ENCODE results near the gene ATP5F1A.

Gene ATP5F1A

DNA sequence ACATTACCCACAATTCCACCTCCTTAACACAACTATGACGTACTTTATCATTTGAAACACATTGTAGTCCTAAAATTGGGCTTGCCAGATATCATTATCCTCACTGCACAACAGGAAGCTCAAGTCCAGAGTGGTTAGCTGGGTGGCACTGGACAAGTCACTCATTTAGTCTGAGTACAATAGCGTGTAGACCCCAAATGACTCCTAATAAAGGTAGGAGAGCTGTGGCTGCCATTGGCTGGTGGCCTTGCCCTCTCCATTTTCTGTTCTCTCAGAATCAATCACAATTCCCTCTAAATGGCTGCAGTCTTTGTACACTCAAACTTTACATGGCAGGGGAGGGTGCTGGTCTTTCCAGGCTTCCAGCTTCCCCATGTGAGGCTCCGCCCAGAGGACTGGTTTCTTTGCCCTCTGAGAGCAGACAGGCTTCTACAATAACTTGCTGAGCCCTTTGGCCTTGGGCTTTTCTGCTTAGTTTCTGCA lies 37.7 kb downstream of the ATP5F1A start:
- DNase-seq: peak; percentile 87 to 95 (median 90)
- peak overlapping the region in 1 of 2 experiments; percentile 63 for H3K27ac ChIP-seq (ENCODE audit: insufficient read depth in 1 of 2, low read depth in 1 of 2, low read length in 2 of 2, poor library complexity in 1 of 2, severe bottlenecking in 2 of 2)

DNA sequence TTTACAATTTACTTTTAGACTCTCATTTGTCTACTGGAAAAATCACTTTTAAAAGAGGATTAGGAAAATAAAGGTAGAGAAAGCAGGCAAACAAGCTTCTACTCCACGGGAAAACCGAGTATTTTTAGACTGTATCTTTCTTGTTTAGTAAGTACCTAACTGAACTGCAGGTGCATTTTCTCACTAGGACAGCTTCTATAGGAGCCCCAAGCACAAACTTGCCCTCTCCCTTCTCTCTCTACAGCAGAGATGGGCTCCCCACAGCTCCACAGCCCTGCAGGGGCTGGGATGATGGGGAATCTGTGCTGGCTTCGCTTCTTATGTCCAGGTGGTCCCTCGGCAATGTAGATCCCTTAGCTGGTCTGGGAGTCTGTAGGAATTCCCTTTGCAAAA lies 42.3 kb downstream of the ATP5F1A start:
- Histone ChIP-seq H3K9me3 (ENCODE audit: control extremely low read depth in 1 of 5, control insufficient read depth in 4 of 5, insufficient read depth in 2 of 5, low read depth in 1 of 5, low read length in 4 of 5) (no peaks in the 10 kb centered on the region), H3K27ac (ENCODE audit: insufficient read depth in 1 of 2, low read depth in 1 of 2, low read length in 2 of 2, poor library complexity in 1 of 2, severe bottlenecking in 2 of 2) (peak overlapping the region; percentile 55 to 80), H3K4me3 (ENCODE audit: control insufficient read depth in 1 of 7, extremely low read depth in 1 of 7, insufficient read depth in 4 of 7, low read depth in 2 of 7, low read length in 6 of 7) (peak overlapping the region in 3 of 7 experiments; percentile 37 to 60 (median 51)), H3K4me1 (ENCODE audit: control extremely low read depth in 1 of 4, control insufficient read depth in 4 of 4, insufficient read depth in 4 of 4, low read length in 3 of 4) (peaks cover 10 to 38% (median 27%) of the 10 kb centered on the region in 4 experiments), H3K27me3 (replicated peaks in 2 of 5; ENCODE audit: control insufficient read depth in 4 of 5, insufficient read depth in 5 of 5, low read length in 4 of 5) (no peaks in the 10 kb centered on the region), H3K36me3 (ENCODE audit: control insufficient read depth in 4 of 4, insufficient read depth in 4 of 4, low read length in 3 of 4) (peaks cover 0 to 3% (median 0%) of the 10 kb centered on the region in 4 experiments)
- CTCF ChIA-PET: interaction anchor here (1.0 to 2.2 kb wide), 7 partner anchors 9 to 27 kb away, joined by 3 to 14 read pairs (median 4); partner anchors contain the start of gene PSTPIP2
- WGBS (ENCODE audit: insufficient coverage): 60% methylated on average over 1 of the region's 4 CpGs
- peak in 1 of 3 donors; percentile 50 for DNase-seq
- POLR2A ChIA-PET: interaction anchor here (1.2 kb wide), 1 partner anchor 41 kb away, joined by 4 read pairs; no protein-coding TSS in a partner anchor

More for the DNA sequence above, 37.7 kb downstream of the ATP5F1A start:
- peaks cover 8 to 28% (median 20%) of the 10 kb centered on the region in 4 experiments for H3K4me1 ChIP-seq (ENCODE audit: control extremely low read depth in 1 of 4, control insufficient read depth in 4 of 4, insufficient read depth in 4 of 4, low read length in 3 of 4)
- WGBS (ENCODE audit: insufficient coverage): 69% methylated on average over 2 of the region's 3 CpGs
- POLR2A ChIA-PET: no interaction called here
- no peaks in the 10 kb centered on the region for H3K9me3 ChIP-seq (ENCODE audit: control extremely low read depth in 1 of 5, control insufficient read depth in 4 of 5, insufficient read depth in 2 of 5, low read depth in 1 of 5, low read length in 4 of 5)
- H3K36me3 ChIP-seq (ENCODE audit: control insufficient read depth in 4 of 4, insufficient read depth in 4 of 4, low read length in 3 of 4): no peaks in the 10 kb centered on the region
- CTCF ChIA-PET: interaction anchor here (0.9 to 2.7 kb wide), 6 partner anchors 8 to 47 kb away, joined by 3 to 12 read pairs (median 4); partner anchors contain the start of gene PSTPIP2
- H3K4me3 ChIP-seq (ENCODE audit: control insufficient read depth in 1 of 7, extremely low read depth in 1 of 7, insufficient read depth in 4 of 7, low read depth in 2 of 7, low read length in 6 of 7): peak overlapping the region in 2 of 7 experiments; percentile 8 to 11
- no peaks in the 10 kb centered on the region for H3K27me3 ChIP-seq (replicated peaks in 2 of 5; ENCODE audit: control insufficient read depth in 4 of 5, insufficient read depth in 5 of 5, low read length in 4 of 5)

DNA sequence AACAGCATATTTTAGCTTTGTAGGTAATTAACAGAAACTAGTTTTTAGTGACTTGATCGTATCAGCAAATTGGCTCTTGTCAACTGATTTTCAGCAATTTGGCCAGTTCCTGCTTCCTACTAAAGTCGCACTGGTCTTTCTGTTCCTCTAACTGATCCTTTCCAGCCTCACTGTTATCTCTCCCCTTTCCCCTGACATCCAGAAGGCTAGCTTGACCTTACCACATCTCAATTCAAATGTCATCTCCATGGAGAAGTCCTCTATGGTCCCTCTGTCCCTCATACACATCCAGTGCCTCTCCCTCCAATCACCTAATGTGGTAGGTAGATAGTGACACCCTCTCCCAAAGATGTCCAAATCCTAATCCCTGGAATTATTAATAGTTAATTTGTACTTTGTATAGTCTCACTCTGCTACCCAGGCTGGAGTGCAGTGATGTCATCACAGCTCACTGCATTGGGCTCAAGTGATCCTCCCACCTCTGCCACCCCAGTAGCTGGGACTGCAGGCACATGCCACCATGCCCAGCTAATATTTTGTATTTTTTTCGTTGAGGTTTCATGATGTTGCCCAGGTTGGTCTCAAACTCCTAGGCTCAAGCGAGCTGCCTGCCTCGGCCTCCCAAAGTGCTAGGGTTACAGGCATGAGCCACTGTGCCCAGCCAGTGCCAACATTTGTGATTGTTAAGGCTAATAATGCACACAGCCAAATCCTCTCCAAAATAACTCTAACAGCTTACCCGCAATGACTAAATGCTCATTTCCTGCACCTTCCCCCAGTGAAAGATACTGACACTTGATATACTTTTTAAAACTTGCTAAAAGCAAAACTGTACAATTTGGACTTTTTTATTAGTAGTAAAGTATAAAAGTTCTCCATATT lies 42.9 kb downstream of the ATP5F1A start:
- CTCF ChIA-PET: interaction anchor here (1.0 to 2.2 kb wide), 9 partner anchors 8 to 45 kb away, joined by 3 to 14 read pairs (median 4); partner anchors contain the start of gene PSTPIP2
- peak; percentile 39 to 83 (median 65) for DNase-seq

DNA sequence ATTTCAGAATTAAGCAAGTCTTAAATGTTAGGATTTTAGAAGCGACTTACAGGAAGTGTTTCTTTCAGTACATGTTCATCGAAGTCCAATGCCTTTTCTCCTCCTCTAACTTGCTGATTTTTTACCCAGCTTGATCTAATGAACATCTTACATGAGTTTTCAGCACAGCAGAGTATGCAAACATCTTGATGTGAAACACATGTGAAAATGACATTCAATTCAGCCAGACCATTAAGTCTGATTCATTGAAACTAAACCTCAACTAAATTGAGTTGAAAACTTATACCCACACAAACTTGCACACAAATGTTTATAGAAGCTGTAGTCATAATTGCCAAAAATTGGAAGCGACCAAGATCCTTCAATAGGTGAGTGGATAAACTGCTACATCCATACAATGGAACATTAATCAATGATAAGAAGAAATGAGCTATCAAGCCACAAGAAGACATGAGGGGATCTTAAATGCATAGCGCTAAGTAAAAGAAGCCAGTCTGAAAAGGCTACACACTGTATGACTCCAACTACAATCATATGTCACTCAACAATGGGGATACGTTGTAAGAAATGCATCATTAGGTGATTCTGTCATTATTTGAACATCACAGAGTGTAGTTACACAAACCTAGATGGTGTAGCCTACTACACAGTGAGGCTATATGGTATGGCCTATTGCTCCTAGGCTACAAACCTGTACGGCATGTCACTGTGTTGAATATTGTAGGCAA lies 44.6 kb downstream of the ATP5F1A start:
- DNase-seq: no peak
- no peaks in the 10 kb centered on the region for H3K27me3 ChIP-seq (replicated peaks in 2 of 5; ENCODE audit: control insufficient read depth in 4 of 5, insufficient read depth in 5 of 5, low read length in 4 of 5)
- 88% methylated on average over 4 of the region's 6 CpGs for WGBS (ENCODE audit: insufficient coverage)
- ChIA-PET POLR2A (no interaction called here), CTCF (interaction anchor here (1.1 kb wide), 1 partner anchor 11 kb away, joined by 3 read pairs; no protein-coding TSS in a partner anchor)
- peaks cover 5 to 31% (median 21%) of the 10 kb centered on the region in 4 experiments for H3K4me1 ChIP-seq (ENCODE audit: control extremely low read depth in 1 of 4, control insufficient read depth in 4 of 4, insufficient read depth in 4 of 4, low read length in 3 of 4)
- no peak overlapping the region for H3K27ac ChIP-seq (ENCODE audit: insufficient read depth in 1 of 2, low read depth in 1 of 2, low read length in 2 of 2, poor library complexity in 1 of 2, severe bottlenecking in 2 of 2)
- no peak overlapping the region for H3K4me3 ChIP-seq (ENCODE audit: control insufficient read depth in 1 of 7, extremely low read depth in 1 of 7, insufficient read depth in 4 of 7, low read depth in 2 of 7, low read length in 6 of 7)
- H3K9me3 ChIP-seq (ENCODE audit: control extremely low read depth in 1 of 5, control insufficient read depth in 4 of 5, insufficient read depth in 2 of 5, low read depth in 1 of 5, low read length in 4 of 5): no peaks in the 10 kb centered on the region
- peaks cover 0 to 3% (median 0%) of the 10 kb centered on the region in 4 experiments for H3K36me3 ChIP-seq (ENCODE audit: control insufficient read depth in 4 of 4, insufficient read depth in 4 of 4, low read length in 3 of 4)

More for the DNA sequence above, 42.9 kb downstream of the ATP5F1A start:
- peaks cover 5 to 32% (median 21%) of the 10 kb centered on the region in 4 experiments for H3K4me1 ChIP-seq (ENCODE audit: control extremely low read depth in 1 of 4, control insufficient read depth in 4 of 4, insufficient read depth in 4 of 4, low read length in 3 of 4)
- peaks cover 0 to 3% (median 0%) of the 10 kb centered on the region in 4 experiments for H3K36me3 ChIP-seq (ENCODE audit: control insufficient read depth in 4 of 4, insufficient read depth in 4 of 4, low read length in 3 of 4)
- H3K27me3 ChIP-seq (replicated peaks in 2 of 5; ENCODE audit: control insufficient read depth in 4 of 5, insufficient read depth in 5 of 5, low read length in 4 of 5): no peaks in the 10 kb centered on the region
- no peaks in the 10 kb centered on the region for H3K9me3 ChIP-seq (ENCODE audit: control extremely low read depth in 1 of 5, control insufficient read depth in 4 of 5, insufficient read depth in 2 of 5, low read depth in 1 of 5, low read length in 4 of 5)
- POLR2A ChIA-PET: interaction anchor here (1.2 kb wide), 1 partner anchor 40 kb away, joined by 4 read pairs; no protein-coding TSS in a partner anchor
- H3K27ac ChIP-seq (ENCODE audit: insufficient read depth in 1 of 2, low read depth in 1 of 2, low read length in 2 of 2, poor library complexity in 1 of 2, severe bottlenecking in 2 of 2): peak overlapping the region; percentile 55 to 80
- 42% methylated on average over 3 of the region's 6 CpGs for WGBS (ENCODE audit: insufficient coverage)
- H3K4me3 ChIP-seq (ENCODE audit: control insufficient read depth in 1 of 7, extremely low read depth in 1 of 7, insufficient read depth in 4 of 7, low read depth in 2 of 7, low read length in 6 of 7): peak overlapping the region in 3 of 7 experiments; percentile 37 to 60 (median 51)

DNA sequence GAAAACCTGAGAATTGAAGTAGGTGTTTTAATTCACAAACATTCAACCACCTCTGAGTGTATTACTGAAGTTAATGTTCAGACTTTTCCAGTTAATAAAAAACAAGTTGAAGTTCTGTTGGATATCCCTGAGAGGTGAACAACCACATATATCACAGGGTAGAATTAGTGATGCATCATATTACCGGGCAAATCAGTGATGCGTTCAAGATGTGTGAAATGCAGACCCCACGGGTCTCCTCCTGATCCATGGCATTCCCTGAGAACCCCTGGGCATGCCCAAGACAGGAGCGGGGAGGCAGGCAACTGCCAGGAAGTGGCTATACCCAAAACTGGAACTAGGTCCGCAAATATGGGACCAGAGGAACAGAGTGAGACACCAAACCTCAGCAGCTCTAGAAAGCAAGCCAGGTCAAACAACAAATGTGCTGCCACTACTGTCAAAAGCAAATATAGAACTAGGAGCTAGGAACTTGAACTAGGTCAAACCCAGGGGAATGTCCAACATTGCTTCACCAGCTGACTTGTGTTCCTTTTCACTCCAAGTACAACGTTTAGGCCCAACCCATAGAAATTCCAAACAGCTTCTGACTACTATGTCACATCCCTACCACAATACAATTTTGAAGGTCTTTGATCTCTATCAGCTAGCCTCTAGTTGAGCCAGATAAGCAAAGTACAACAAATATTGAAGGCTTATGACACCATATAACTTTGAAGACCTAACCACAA lies 46.2 kb downstream of the ATP5F1A start:
- CTCF ChIA-PET: interaction anchor here (1.0 to 1.3 kb wide), 2 partner anchors 9 to 19 kb away, joined by 4 to 5 read pairs; no protein-coding TSS in a partner anchor
- Histone ChIP-seq H3K36me3 (ENCODE audit: control insufficient read depth in 4 of 4, insufficient read depth in 4 of 4, low read length in 3 of 4) (peaks cover 0 to 3% (median 0%) of the 10 kb centered on the region in 4 experiments), H3K4me3 (ENCODE audit: control insufficient read depth in 1 of 7, extremely low read depth in 1 of 7, insufficient read depth in 4 of 7, low read depth in 2 of 7, low read length in 6 of 7) (no peak overlapping the region), H3K27ac (ENCODE audit: insufficient read depth in 1 of 2, low read depth in 1 of 2, low read length in 2 of 2, poor library complexity in 1 of 2, severe bottlenecking in 2 of 2) (no peak overlapping the region), H3K4me1 (ENCODE audit: control extremely low read depth in 1 of 4, control insufficient read depth in 4 of 4, insufficient read depth in 4 of 4, low read length in 3 of 4) (peaks cover 5 to 29% (median 19%) of the 10 kb centered on the region in 4 experiments), H3K9me3 (ENCODE audit: control extremely low read depth in 1 of 5, control insufficient read depth in 4 of 5, insufficient read depth in 2 of 5, low read depth in 1 of 5, low read length in 4 of 5) (no peaks in the 10 kb centered on the region), H3K27me3 (replicated peaks in 2 of 5; ENCODE audit: control insufficient read depth in 4 of 5, insufficient read depth in 5 of 5, low read length in 4 of 5) (no peaks in the 10 kb centered on the region)
- 73% methylated on average over 5 of the region's 6 CpGs for WGBS (ENCODE audit: insufficient coverage)
- POLR2A ChIA-PET: no interaction called here
- DNase-seq: no peak

DNA sequence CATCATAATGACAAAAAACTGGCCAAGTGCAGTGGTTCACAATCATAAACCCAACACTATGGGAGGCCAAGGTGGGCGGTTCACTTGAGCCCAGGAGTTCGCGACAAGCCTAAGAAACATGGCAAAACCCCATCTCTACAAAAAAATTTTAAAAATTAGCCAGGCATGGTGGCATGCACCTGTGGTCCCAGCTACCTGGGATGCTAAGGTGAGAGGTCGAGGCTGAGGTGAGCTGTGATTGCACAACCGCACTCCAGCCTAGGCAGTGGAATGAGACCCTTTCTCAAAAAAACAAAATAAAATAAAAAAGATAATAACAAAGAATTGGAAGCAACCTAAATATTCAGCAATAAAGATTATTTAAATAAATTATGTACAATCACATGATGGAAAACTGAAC lies 47.8 kb downstream of the ATP5F1A start:
- no peaks in the 10 kb centered on the region for H3K9me3 ChIP-seq (ENCODE audit: control extremely low read depth in 1 of 5, control insufficient read depth in 4 of 5, insufficient read depth in 2 of 5, low read depth in 1 of 5, low read length in 4 of 5)
- H3K4me3 ChIP-seq (ENCODE audit: control insufficient read depth in 1 of 7, extremely low read depth in 1 of 7, insufficient read depth in 4 of 7, low read depth in 2 of 7, low read length in 6 of 7): no peak overlapping the region
- ChIA-PET POLR2A (no interaction called here), CTCF (no interaction called here)
- WGBS (ENCODE audit: insufficient coverage): no CpG with 5 or more reads among the region's 5 CpGs
- H3K27ac ChIP-seq (ENCODE audit: insufficient read depth in 1 of 2, low read depth in 1 of 2, low read length in 2 of 2, poor library complexity in 1 of 2, severe bottlenecking in 2 of 2): no peak overlapping the region
- H3K36me3 ChIP-seq (ENCODE audit: control insufficient read depth in 4 of 4, insufficient read depth in 4 of 4, low read length in 3 of 4): peaks cover 0 to 6% (median 0%) of the 10 kb centered on the region in 4 experiments
- H3K27me3 ChIP-seq (replicated peaks in 2 of 5; ENCODE audit: control insufficient read depth in 4 of 5, insufficient read depth in 5 of 5, low read length in 4 of 5): no peaks in the 10 kb centered on the region
- peaks cover 2 to 16% (median 10%) of the 10 kb centered on the region in 4 experiments for H3K4me1 ChIP-seq (ENCODE audit: control extremely low read depth in 1 of 4, control insufficient read depth in 4 of 4, insufficient read depth in 4 of 4, low read length in 3 of 4)
- DNase-seq: no peak
